Measurements from ENCODE around the gene TRAPPC12.

DNA sequence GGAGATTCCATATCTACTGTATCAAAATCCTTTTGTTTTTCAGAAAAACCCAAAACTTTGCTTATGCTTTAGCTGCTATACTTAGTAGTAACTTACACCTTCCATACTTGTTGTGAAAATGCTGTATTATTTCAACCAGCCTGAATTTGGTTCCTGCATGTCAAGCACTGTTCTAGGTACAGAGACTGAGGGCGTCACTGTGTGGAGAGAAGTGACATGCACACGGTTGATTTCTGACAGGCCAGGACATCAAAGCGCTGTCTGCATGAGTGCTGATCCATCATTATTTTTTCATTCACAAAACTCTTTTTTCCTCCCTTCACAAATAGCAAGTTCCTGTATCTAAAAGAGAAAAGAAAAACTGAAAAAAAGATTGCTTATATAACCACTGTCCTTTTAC is 31.6 kb downstream of the TRAPPC12 start:
- TF ChIP-seq CTCF (IDR thresholded peaks at IDR 0.05) (no peak), POLR2A (IDR thresholded peaks at IDR 0.05) (no peak)
